ENCODE measurements around the gene CCDC7. TPM values are rescaled to one million over a fixed set of nuclear protein-coding genes. Genes with fewer than 3 reads are reported as not detected.
"Not testable (repeated sequence)": the region's sequence is repeated elsewhere in the genome, so short reads cannot be mapped to it uniquely, and the experiment has no call there.

The CCDC7 gene
- total RNA-seq, 1 donor from 2014 or later: 19.0 TPM

GRCh38 chr10:32530231-32530630 lies 84.3 kb downstream of the CCDC7 start:
- intact Hi-C loops (cut with DNase I): no loop called here
- DNase-seq (no peak), ATAC-seq (ENCODE audit: poor library complexity) (no peak)

GRCh38 chr10:32538256-32538655 lies 92.3 kb downstream of the CCDC7 start:
- ATAC-seq (ENCODE audit: poor library complexity): no peak
- DNase-seq: no peak
- intact Hi-C loops (cut with DNase I): no loop called here

GRCh38 chr10:32540691-32541470 lies 94.9 kb downstream of the CCDC7 start:
- intact Hi-C loops (cut with DNase I): no loop called here
- ATAC-seq (ENCODE audit: poor library complexity) (no peak), DNase-seq (no peak)

- no peak for ATAC-seq (ENCODE audit: poor library complexity)
- intact Hi-C loops (cut with DNase I): no loop called here
- DNase-seq: no peak
Observed at GRCh38 chr10:32548208-32548607, 102.3 kb downstream of the CCDC7 start.

- no peak for ATAC-seq (ENCODE audit: poor library complexity)
- intact Hi-C loops (cut with DNase I): no loop called here
Observed at GRCh38 chr10:32556783-32557395, 110.9 kb downstream of the CCDC7 start.

GRCh38 chr10:32562695-32563094 lies 116.8 kb downstream of the CCDC7 start:
- DNase-seq; ATAC-seq (ENCODE audit: poor library complexity); intact Hi-C loops (cut with DNase I): not testable (repeated sequence)

More at GRCh38 chr10:32556783-32557395, 110.9 kb downstream of the CCDC7 start:
- no peak for DNase-seq

GRCh38 chr10:32577448-32577847 lies 131.5 kb downstream of the CCDC7 start:
- ATAC-seq (ENCODE audit: poor library complexity) (no peak), DNase-seq (no peak)
- intact Hi-C loops (cut with DNase I): no loop called here

- DNase-seq: no peak
- no peak for ATAC-seq (ENCODE audit: poor library complexity)
- intact Hi-C loops (cut with DNase I): no loop called here
Observed at GRCh38 chr10:32582946-32583345, 137.0 kb downstream of the CCDC7 start.

GRCh38 chr10:32598022-32598421 lies 152.1 kb downstream of the CCDC7 start:
- intact Hi-C loops (cut with DNase I); DNase-seq; ATAC-seq (ENCODE audit: poor library complexity): not testable (repeated sequence)

- DNase-seq: no peak
- no peak for ATAC-seq (ENCODE audit: poor library complexity)
- intact Hi-C loops (cut with DNase I): no loop called here
Observed at GRCh38 chr10:32600317-32600716, 154.4 kb downstream of the CCDC7 start.

- ATAC-seq (ENCODE audit: poor library complexity); intact Hi-C loops (cut with DNase I); DNase-seq: not testable (repeated sequence)
Observed at GRCh38 chr10:32601562-32601961, 155.6 kb downstream of the CCDC7 start.

GRCh38 chr10:32605787-32606186 lies 159.8 kb downstream of the CCDC7 start:
- no peak for DNase-seq

GRCh38 chr10:32610543-32610942 lies 164.6 kb downstream of the CCDC7 start:
- DNase-seq; ATAC-seq (ENCODE audit: poor library complexity); intact Hi-C loops (cut with DNase I): not testable (repeated sequence)

More at GRCh38 chr10:32605787-32606186, 159.8 kb downstream of the CCDC7 start:
- ATAC-seq (ENCODE audit: poor library complexity): no peak
- intact Hi-C loops (cut with DNase I): no loop called here

- DNase-seq: no peak
- no peak for ATAC-seq (ENCODE audit: poor library complexity)
- intact Hi-C loops (cut with DNase I): no loop called here
Observed at GRCh38 chr10:32616438-32616837, 170.5 kb downstream of the CCDC7 start.

GRCh38 chr10:32618482-32618881 lies 172.5 kb downstream of the CCDC7 start:
- ATAC-seq (ENCODE audit: poor library complexity) (no peak), DNase-seq (no peak)
- intact Hi-C loops (cut with DNase I): no loop called here

GRCh38 chr10:32621969-32622368 lies 176.0 kb downstream of the CCDC7 start:
- DNase-seq (no peak), ATAC-seq (ENCODE audit: poor library complexity) (no peak)
- intact Hi-C loops (cut with DNase I): no loop called here

GRCh38 chr10:32622409-32622808 lies 176.5 kb downstream of the CCDC7 start:
- intact Hi-C loops (cut with DNase I): no loop called here
- DNase-seq: no peak
- ATAC-seq (ENCODE audit: poor library complexity): no peak

- ATAC-seq (ENCODE audit: poor library complexity): no peak
- DNase-seq: no peak
- intact Hi-C loops (cut with DNase I): no loop called here
Observed at GRCh38 chr10:32627183-32627582, 181.2 kb downstream of the CCDC7 start.

- intact Hi-C loops (cut with DNase I): no loop called here
- DNase-seq (no peak), ATAC-seq (ENCODE audit: poor library complexity) (no peak)
Observed at GRCh38 chr10:32629910-32630309, 184.0 kb downstream of the CCDC7 start.

- DNase-seq (no peak), ATAC-seq (ENCODE audit: poor library complexity) (no peak)
- intact Hi-C loops (cut with DNase I): no loop called here
Observed at GRCh38 chr10:32646535-32646934, 200.6 kb downstream of the CCDC7 start.
